T-helper 17 cell (primary cell): Measurements from ENCODE around the gene DOK6. TPM values are rescaled to one million over a fixed set of nuclear protein-coding genes. Genes with fewer than 3 reads are reported as not detected.

Experiments
- ATAC-seq: fragments of 150-1000 bp; cut with Tn5 transposase; 2 replicates; pipeline ENCODE4 v1.10.0; 2021; ENCODE audit warnings: mild to moderate bottlenecking, moderate library complexity
- DNase-seq, 3 donors: peaks; one replicate each; pipeline versions ENCODE4 v3.0.0 to v3.0.0-alpha.2; 2020 to 2021
- H3K9me3 ChIP-seq: one replicate; pipeline ENCODE4 v1.7.0; 2013; ENCODE audit warnings: low read length, mild to moderate bottlenecking; ENCODE audit not compliant: control insufficient read depth, poor library complexity, severe bottlenecking
- H3K27ac Mint-ChIP-seq: one replicate; pipeline ENCODE4 v1.8.0; 2022; ENCODE audit warnings: mild to moderate bottlenecking, moderate library complexity, mixed read lengths
- H3K27me3 Mint-ChIP-seq: one replicate; pipeline ENCODE4 v1.8.0; 2022; ENCODE audit warnings: mixed read lengths
- H3K36me3 Mint-ChIP-seq: one replicate; pipeline ENCODE4 v1.8.0; 2022; ENCODE audit warnings: low read depth, mixed read lengths
- H3K4me1 Mint-ChIP-seq: one replicate; pipeline ENCODE4 v1.8.0; 2022; ENCODE audit warnings: mild to moderate bottlenecking, mixed read lengths
- H3K4me3 Mint-ChIP-seq: one replicate; pipeline ENCODE4 v1.8.0; 2022; ENCODE audit warnings: mild to moderate bottlenecking, moderate library complexity, mixed read lengths
- total RNA-seq, 4 donors: library from RNA in 2 of 4; stranded (reverse) in 2 of 4; gene quantifications; one replicate each; pipeline ENCODE4 v1.2.3 and lab custom pipeline; 2022 to 2026

The DOK6 gene
- total RNA-seq, 2 donors from 2014 or later: 0.05 TPM; not detected in 1

- no peaks in the 10 kb centered on the region for H3K27me3 Mint-ChIP-seq
- DNase-seq: no peak
- H3K4me3 Mint-ChIP-seq: no peak overlapping the region
- no peaks in the 10 kb centered on the region for H3K9me3 ChIP-seq
- H3K36me3 Mint-ChIP-seq: peaks cover 2% of the 10 kb centered on the region
- no peak for ATAC-seq
- H3K4me1 Mint-ChIP-seq: peaks cover 4% of the 10 kb centered on the region
- no peak overlapping the region for H3K27ac Mint-ChIP-seq
Observed at GRCh38 chr18:69725855-69726508, 325.3 kb downstream of the DOK6 start.

DNA sequence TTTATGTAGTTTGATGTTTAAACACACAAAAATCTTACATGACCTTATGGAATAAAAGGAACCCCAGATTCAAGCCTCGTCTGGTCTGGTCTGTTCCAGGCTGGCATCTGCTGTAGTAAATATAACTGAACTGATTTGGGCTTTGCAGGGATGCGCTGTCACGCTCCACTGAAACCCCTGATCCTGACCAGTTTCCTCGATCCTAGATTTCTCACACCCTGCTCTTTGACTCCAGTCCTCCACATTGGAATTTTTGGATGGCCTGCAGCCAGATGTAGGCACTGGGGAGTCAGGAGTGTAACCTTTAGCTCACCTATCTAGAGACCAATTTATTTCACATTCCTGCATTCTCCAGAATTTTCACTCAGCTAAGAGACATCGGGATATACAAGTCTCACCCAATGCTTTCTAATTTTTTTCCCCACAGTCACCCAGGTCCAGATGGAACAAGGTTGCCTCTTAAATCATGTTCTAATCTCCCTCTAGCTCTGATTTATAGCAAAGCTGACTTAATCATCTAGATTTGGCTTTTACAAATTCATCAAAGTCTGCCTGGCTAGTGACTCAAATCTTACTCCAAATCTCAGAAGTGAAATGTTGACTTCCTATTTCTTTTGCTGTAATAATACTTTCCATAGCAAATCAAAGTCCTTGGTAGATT lies 327.4 kb downstream of the DOK6 start:
- H3K4me1 Mint-ChIP-seq: peaks cover 4% of the 10 kb centered on the region
- peaks cover 2% of the 10 kb centered on the region for H3K9me3 ChIP-seq
- H3K36me3 Mint-ChIP-seq: peaks cover 2% of the 10 kb centered on the region
- ATAC-seq: no peak
- H3K27me3 Mint-ChIP-seq: no peaks in the 10 kb centered on the region
- no peak overlapping the region for H3K27ac Mint-ChIP-seq
- H3K4me3 Mint-ChIP-seq: no peak overlapping the region
- no peak for DNase-seq

DNA sequence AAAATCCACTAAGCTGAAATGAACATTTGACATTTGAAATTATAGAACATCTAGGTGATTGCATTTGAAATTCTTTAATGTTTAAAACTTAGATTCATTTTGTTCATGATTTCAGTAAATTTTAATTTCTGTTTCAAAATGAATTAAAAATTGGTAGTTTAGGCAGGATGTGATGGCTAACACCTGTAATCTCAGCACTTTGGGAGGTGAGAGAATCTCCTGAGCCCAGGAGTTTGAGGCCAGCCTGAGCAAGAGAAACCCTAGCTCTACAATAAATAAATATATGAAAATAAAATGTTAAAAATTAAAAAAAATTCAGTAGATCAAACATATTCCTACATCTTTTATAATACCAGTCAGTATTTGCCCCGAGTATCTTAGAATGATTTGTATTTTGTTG lies 330.0 kb downstream of the DOK6 start:
- peaks cover 3% of the 10 kb centered on the region for H3K9me3 ChIP-seq
- peaks cover 4% of the 10 kb centered on the region for H3K36me3 Mint-ChIP-seq
- no peak for DNase-seq
- H3K4me3 Mint-ChIP-seq: no peak overlapping the region
- no peak for ATAC-seq
- H3K27me3 Mint-ChIP-seq: no peaks in the 10 kb centered on the region
- no peak overlapping the region for H3K27ac Mint-ChIP-seq
- H3K4me1 Mint-ChIP-seq: peaks cover 4% of the 10 kb centered on the region

GRCh38 chr18:69734536-69734935 lies 333.8 kb downstream of the DOK6 start:
- peaks cover 3% of the 10 kb centered on the region for H3K36me3 Mint-ChIP-seq
- no peaks in the 10 kb centered on the region for H3K4me1 Mint-ChIP-seq
- DNase-seq: no peak
- peaks cover 3% of the 10 kb centered on the region for H3K9me3 ChIP-seq
- ATAC-seq: no peak
- no peak overlapping the region for H3K27ac Mint-ChIP-seq
- no peak overlapping the region for H3K4me3 Mint-ChIP-seq
- H3K27me3 Mint-ChIP-seq: no peaks in the 10 kb centered on the region

- no peak for DNase-seq
Observed at GRCh38 chr18:69736730-69737129, 336.0 kb downstream of the DOK6 start.

DNA sequence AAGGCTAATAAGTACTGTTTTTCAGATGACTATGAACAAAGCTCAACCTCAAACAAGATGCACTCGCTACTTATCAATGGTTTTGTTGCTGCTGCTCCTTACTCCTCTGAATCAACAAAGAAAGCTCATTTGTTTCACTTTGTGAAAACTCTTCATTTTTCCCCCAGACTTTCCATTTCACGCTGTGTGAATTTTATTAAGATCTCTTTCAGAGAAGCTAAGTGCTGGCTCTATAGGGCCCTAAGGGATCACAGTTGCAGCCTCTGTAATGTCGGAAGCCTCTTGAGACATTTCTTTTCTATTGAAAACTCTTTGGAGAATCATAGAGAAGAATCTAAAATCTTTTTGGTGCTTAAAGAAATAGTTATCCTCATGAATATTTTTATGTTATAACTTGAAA lies 337.2 kb downstream of the DOK6 start:
- no peaks in the 10 kb centered on the region for H3K27me3 Mint-ChIP-seq
- H3K36me3 Mint-ChIP-seq: peaks cover 3% of the 10 kb centered on the region
- no peak overlapping the region for H3K4me3 Mint-ChIP-seq

More at GRCh38 chr18:69736730-69737129, 336.0 kb downstream of the DOK6 start:
- no peak for ATAC-seq
- no peaks in the 10 kb centered on the region for H3K27me3 Mint-ChIP-seq
- H3K4me3 Mint-ChIP-seq: no peak overlapping the region
- peaks cover 3% of the 10 kb centered on the region for H3K9me3 ChIP-seq
- H3K36me3 Mint-ChIP-seq: peaks cover 3% of the 10 kb centered on the region
- no peaks in the 10 kb centered on the region for H3K4me1 Mint-ChIP-seq
- H3K27ac Mint-ChIP-seq: no peak overlapping the region

GRCh38 chr18:69747388-69747787 lies 346.7 kb downstream of the DOK6 start:
- peaks cover 3% of the 10 kb centered on the region for H3K36me3 Mint-ChIP-seq

More for the DNA sequence above, 337.2 kb downstream of the DOK6 start:
- peaks cover 3% of the 10 kb centered on the region for H3K9me3 ChIP-seq
- Mint-ChIP-seq H3K4me1 (no peaks in the 10 kb centered on the region), H3K27ac (no peak overlapping the region)
- no peak for DNase-seq
- ATAC-seq: no peak

GRCh38 chr18:69752737-69753380 lies 352.2 kb downstream of the DOK6 start:
- H3K4me3 Mint-ChIP-seq: no peak overlapping the region
- no peaks in the 10 kb centered on the region for H3K27me3 Mint-ChIP-seq
- peaks cover 3% of the 10 kb centered on the region for H3K36me3 Mint-ChIP-seq
- H3K27ac Mint-ChIP-seq: no peak overlapping the region
- no peaks in the 10 kb centered on the region for H3K9me3 ChIP-seq
- ATAC-seq: no peak
- H3K4me1 Mint-ChIP-seq: peaks cover 4% of the 10 kb centered on the region
- no peak for DNase-seq

More at GRCh38 chr18:69747388-69747787, 346.7 kb downstream of the DOK6 start:
- Mint-ChIP-seq H3K4me1 (no peaks in the 10 kb centered on the region), H3K27me3 (no peaks in the 10 kb centered on the region), H3K27ac (no peak overlapping the region), H3K4me3 (no peak overlapping the region)
- ATAC-seq (no peak), DNase-seq (no peak)
- H3K9me3 ChIP-seq: no peaks in the 10 kb centered on the region

- peaks cover 8% of the 10 kb centered on the region for H3K4me1 Mint-ChIP-seq
- H3K36me3 Mint-ChIP-seq: peaks cover 3% of the 10 kb centered on the region
- H3K27me3 Mint-ChIP-seq: no peaks in the 10 kb centered on the region
- ATAC-seq (no peak), DNase-seq (no peak)
- H3K4me3 Mint-ChIP-seq: no peak overlapping the region
- H3K9me3 ChIP-seq: no peaks in the 10 kb centered on the region
- no peak overlapping the region for H3K27ac Mint-ChIP-seq
Observed at GRCh38 chr18:69754108-69754507, 353.4 kb downstream of the DOK6 start.

DNA sequence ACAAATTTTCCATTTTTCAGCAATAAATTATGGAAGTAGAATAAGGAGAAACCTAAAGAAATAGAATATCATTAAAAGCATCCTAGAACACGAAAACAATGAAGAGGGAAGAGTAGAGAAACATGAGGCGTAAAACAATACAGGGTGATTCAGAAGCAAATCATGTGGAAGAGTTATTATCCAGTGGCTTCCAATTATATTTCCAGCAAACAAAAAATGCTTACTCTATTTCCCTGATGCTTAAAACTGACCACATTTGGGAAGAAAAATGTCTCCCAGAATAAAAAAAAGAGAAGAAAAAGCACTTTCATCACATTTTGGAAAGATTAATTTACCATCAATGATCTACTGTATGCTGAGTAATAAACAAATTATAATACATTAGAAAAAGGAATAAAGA lies 354.4 kb downstream of the DOK6 start:
- H3K4me3 Mint-ChIP-seq: no peak overlapping the region
- H3K27me3 Mint-ChIP-seq: no peaks in the 10 kb centered on the region
- ATAC-seq: no peak
- no peak for DNase-seq
- peaks cover 1% of the 10 kb centered on the region for H3K36me3 Mint-ChIP-seq
- H3K9me3 ChIP-seq: peaks cover under 1% of the 10 kb centered on the region
- H3K27ac Mint-ChIP-seq: no peak overlapping the region
- H3K4me1 Mint-ChIP-seq: peaks cover 8% of the 10 kb centered on the region

- Mint-ChIP-seq H3K27ac (peak overlapping the region; percentile 17), H3K4me3 (peak overlapping the region; percentile 1), H3K4me1 (peaks cover 8% of the 10 kb centered on the region), H3K27me3 (no peaks in the 10 kb centered on the region), H3K36me3 (no peaks in the 10 kb centered on the region)
- no peak for DNase-seq
- peak; percentile 70 for ATAC-seq
- H3K9me3 ChIP-seq: peaks cover 2% of the 10 kb centered on the region
Observed at GRCh38 chr18:69755856-69756496, 355.3 kb downstream of the DOK6 start.

DNA sequence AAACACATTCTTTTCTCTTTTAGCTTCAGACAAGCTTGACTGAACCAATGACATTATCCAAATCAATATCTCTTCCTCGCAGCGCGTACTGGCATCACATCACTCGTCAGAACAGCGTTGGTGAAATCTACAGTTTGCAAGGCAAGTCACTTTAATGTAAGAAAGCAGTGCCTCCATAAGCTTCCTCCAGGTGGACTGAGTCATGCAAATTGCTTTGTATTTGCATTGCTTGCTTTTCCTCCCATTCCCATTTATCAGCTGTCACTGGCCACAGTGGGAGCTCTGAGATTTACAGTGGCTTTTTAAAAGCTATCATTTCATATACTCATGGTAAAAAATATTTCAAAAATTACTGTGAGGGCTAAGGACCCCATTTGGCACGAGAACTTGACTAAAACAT lies 357.0 kb downstream of the DOK6 start:
- ATAC-seq: no peak
- H3K4me3 Mint-ChIP-seq: no peak overlapping the region
- peaks cover 8% of the 10 kb centered on the region for H3K4me1 Mint-ChIP-seq

DNA sequence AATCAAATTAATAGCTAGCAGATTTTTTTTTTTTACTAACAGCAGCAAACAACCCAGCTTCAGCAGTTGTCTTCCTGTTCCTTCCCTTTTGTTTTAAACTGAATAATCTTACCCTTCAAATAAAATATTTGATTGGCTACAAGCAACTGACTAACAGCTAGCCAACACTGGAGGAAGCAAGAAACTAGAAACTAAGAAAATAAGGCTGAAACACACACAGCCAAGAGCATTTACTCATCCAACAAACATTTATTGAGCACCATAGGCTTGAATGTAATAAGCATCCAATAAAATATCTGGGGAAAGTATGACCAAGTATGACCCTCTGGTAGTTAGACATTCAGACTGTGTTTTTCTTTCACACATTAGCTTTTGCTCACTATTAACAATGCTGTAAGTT lies 357.8 kb downstream of the DOK6 start:
- Mint-ChIP-seq H3K36me3 (peaks cover 2% of the 10 kb centered on the region), H3K27me3 (no peaks in the 10 kb centered on the region), H3K4me3 (no peak overlapping the region), H3K4me1 (peaks cover 10% of the 10 kb centered on the region), H3K27ac (no peak overlapping the region)
- DNase-seq (no peak), ATAC-seq (no peak)
- H3K9me3 ChIP-seq: peaks cover 2% of the 10 kb centered on the region

More for the DNA sequence above, 357.0 kb downstream of the DOK6 start:
- peaks cover 2% of the 10 kb centered on the region for H3K36me3 Mint-ChIP-seq
- H3K27ac Mint-ChIP-seq: no peak overlapping the region
- no peaks in the 10 kb centered on the region for H3K27me3 Mint-ChIP-seq
- H3K9me3 ChIP-seq: peaks cover 2% of the 10 kb centered on the region
- no peak for DNase-seq
